HCT116 (cell line): ENCODE data around the gene SVIP.

Experiments
- CTCF ChIP-seq, 3 experiments: fragments of 200-600 bp in 1 of 3; sonication (generic) in 1 of 3; IDR thresholded peaks in 2 of 3; conservative IDR thresholded peaks in 1 of 3; 2 replicates each; pipeline ENCODE4 v1.5.1; 2012 to 2017; ENCODE audit warnings: low read depth in 2 of 3, low read length in 2 of 3, antibody characterized with exemption in 1 of 3, borderline replicate concordance in 1 of 3, control low read depth in 1 of 3, mild to moderate bottlenecking in 1 of 3, mixed read lengths in 1 of 3, mixed run types in 1 of 3, moderate library complexity in 1 of 3; ENCODE audit not compliant: insufficient read depth in 1 of 3
- EZH2 ChIP-seq: fragments of 200-600 bp; sonication (generic); IDR thresholded peaks from 2 replicates; pipeline ENCODE4 v1.6.1; 2017; ENCODE audit warnings: antibody characterized with exemption, mixed run types
- FOSL1 ChIP-seq: IDR thresholded peaks from 2 replicates; pipeline ENCODE4 v1.6.1; 2012; ENCODE audit warnings: low read depth
- JUND ChIP-seq: IDR thresholded peaks from 2 replicates; pipeline ENCODE4 v1.6.1; 2012
- POLR2AphosphoS5 ChIP-seq: IDR thresholded peaks from 2 replicates; pipeline ENCODE4 v1.6.1; 2011; ENCODE audit warnings: mild to moderate bottlenecking, low read depth, low read length, moderate library complexity
- SP1 ChIP-seq: IDR thresholded peaks from 2 replicates; pipeline ENCODE4 v1.6.1; 2012; ENCODE audit warnings: low read depth
- ZNF274 ChIP-seq: fragments of 200-500 bp; sonication (Bioruptor generic); IDR thresholded peaks from 2 replicates; pipeline ENCODE4 v1.6.1; 2014; ENCODE audit warnings: mild to moderate bottlenecking, low read depth, low read length, inconsistent platforms
- TF ChIP-seq, protein P1 (sequence below): IDR thresholded peaks from 2 replicates; pipeline ENCODE4 v1.6.1; 2012; ENCODE audit warnings: low read depth

DNA sequence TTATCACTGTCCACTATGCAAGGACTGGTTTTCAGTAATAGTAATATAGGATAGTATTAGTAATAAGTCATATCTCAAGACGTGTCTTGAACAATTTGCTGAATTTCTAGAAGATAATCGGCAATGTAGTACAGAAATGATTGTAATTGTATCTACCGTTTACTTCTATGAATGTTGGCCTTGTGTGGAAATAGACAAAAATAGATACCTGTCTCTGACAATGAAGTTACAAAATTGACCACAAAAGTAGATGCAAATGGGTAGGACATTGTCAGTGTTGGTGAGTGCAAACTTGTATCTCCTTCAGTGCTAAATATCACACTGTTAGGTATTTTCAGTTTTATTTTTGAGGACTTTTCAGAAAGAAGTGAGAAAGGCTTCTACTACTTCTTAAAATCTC is 43.1 kb downstream of the SVIP start:
- TF ChIP-seq FOSL1 (no peak), ZNF274 (no peak), POLR2AphosphoS5 (no peak), CTCF (IDR thresholded peaks at IDR 0.05 in 2 of 3, conservative IDR thresholded peaks at IDR 0.05 in 1 of 3; ENCODE audit: borderline replicate concordance in 1 of 3, insufficient read depth in 1 of 3, low read depth in 2 of 3, low read length in 2 of 3) (no peak), SP1 (no peak), EZH2 (no peak), JUND (no peak)
- TF ChIP-seq, protein P1, sequence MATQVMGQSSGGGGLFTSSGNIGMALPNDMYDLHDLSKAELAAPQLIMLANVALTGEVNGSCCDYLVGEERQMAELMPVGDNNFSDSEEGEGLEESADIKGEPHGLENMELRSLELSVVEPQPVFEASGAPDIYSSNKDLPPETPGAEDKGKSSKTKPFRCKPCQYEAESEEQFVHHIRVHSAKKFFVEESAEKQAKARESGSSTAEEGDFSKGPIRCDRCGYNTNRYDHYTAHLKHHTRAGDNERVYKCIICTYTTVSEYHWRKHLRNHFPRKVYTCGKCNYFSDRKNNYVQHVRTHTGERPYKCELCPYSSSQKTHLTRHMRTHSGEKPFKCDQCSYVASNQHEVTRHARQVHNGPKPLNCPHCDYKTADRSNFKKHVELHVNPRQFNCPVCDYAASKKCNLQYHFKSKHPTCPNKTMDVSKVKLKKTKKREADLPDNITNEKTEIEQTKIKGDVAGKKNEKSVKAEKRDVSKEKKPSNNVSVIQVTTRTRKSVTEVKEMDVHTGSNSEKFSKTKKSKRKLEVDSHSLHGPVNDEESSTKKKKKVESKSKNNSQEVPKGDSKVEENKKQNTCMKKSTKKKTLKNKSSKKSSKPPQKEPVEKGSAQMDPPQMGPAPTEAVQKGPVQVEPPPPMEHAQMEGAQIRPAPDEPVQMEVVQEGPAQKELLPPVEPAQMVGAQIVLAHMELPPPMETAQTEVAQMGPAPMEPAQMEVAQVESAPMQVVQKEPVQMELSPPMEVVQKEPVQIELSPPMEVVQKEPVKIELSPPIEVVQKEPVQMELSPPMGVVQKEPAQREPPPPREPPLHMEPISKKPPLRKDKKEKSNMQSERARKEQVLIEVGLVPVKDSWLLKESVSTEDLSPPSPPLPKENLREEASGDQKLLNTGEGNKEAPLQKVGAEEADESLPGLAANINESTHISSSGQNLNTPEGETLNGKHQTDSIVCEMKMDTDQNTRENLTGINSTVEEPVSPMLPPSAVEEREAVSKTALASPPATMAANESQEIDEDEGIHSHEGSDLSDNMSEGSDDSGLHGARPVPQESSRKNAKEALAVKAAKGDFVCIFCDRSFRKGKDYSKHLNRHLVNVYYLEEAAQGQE: no peak
